Panc1 (cell line): ENCODE measurements around the gene POFUT2.

Experiments used
- POLR2AphosphoS5 ChIP-seq: IDR thresholded peaks from 2 replicates; pipeline ENCODE4 v1.6.1; 2012; ENCODE audit warnings: mild to moderate bottlenecking, low read depth, low read length, moderate library complexity
- TCF7L2 ChIP-seq: IDR thresholded peaks from 2 replicates; pipeline ENCODE4 v1.6.1; 2011; ENCODE audit warnings: mild to moderate bottlenecking, low read depth, low read length, inconsistent platforms
- TF ChIP-seq, protein P1 (sequence below): fragments of 450-650 bp; IDR thresholded peaks from 2 replicates; pipeline ENCODE4 v1.5.1; 2017; ENCODE audit warnings: mild to moderate bottlenecking
- TF ChIP-seq, protein P2 (sequence below), 2 experiments: IDR thresholded peaks; 2 replicates each; pipeline ENCODE4 v1.6.1; 2011 to 2012; ENCODE audit warnings: low read depth in 2 of 2, control low read depth in 1 of 2, low read length in 1 of 2, mild to moderate bottlenecking in 1 of 2, moderate library complexity in 1 of 2; ENCODE audit not compliant: insufficient read depth in 1 of 2

DNA sequence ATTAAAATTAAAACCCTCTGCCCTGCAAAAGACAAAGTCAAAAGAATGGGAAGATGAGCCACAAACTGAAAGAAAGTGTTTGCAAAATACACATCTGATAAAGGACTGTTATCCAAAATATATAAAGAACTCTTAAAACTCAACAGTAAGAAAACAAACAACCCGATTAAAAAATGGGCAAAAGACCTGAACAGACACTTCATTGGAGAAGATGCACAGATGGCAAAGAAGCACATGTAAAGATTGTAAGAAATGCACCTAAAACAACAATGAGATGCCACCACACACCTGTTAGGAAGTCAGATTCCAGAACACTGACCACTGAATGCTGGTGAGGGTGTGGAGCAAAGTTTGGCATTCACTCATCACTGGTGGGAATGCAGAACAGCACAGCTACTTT lies 24.6 kb upstream of the POFUT2 start:
- TF ChIP-seq, protein P1, sequence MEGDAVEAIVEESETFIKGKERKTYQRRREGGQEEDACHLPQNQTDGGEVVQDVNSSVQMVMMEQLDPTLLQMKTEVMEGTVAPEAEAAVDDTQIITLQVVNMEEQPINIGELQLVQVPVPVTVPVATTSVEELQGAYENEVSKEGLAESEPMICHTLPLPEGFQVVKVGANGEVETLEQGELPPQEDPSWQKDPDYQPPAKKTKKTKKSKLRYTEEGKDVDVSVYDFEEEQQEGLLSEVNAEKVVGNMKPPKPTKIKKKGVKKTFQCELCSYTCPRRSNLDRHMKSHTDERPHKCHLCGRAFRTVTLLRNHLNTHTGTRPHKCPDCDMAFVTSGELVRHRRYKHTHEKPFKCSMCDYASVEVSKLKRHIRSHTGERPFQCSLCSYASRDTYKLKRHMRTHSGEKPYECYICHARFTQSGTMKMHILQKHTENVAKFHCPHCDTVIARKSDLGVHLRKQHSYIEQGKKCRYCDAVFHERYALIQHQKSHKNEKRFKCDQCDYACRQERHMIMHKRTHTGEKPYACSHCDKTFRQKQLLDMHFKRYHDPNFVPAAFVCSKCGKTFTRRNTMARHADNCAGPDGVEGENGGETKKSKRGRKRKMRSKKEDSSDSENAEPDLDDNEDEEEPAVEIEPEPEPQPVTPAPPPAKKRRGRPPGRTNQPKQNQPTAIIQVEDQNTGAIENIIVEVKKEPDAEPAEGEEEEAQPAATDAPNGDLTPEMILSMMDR, result no peak
- TF ChIP-seq POLR2AphosphoS5 (no peak), TCF7L2 (no peak)
- TF ChIP-seq, protein P2, sequence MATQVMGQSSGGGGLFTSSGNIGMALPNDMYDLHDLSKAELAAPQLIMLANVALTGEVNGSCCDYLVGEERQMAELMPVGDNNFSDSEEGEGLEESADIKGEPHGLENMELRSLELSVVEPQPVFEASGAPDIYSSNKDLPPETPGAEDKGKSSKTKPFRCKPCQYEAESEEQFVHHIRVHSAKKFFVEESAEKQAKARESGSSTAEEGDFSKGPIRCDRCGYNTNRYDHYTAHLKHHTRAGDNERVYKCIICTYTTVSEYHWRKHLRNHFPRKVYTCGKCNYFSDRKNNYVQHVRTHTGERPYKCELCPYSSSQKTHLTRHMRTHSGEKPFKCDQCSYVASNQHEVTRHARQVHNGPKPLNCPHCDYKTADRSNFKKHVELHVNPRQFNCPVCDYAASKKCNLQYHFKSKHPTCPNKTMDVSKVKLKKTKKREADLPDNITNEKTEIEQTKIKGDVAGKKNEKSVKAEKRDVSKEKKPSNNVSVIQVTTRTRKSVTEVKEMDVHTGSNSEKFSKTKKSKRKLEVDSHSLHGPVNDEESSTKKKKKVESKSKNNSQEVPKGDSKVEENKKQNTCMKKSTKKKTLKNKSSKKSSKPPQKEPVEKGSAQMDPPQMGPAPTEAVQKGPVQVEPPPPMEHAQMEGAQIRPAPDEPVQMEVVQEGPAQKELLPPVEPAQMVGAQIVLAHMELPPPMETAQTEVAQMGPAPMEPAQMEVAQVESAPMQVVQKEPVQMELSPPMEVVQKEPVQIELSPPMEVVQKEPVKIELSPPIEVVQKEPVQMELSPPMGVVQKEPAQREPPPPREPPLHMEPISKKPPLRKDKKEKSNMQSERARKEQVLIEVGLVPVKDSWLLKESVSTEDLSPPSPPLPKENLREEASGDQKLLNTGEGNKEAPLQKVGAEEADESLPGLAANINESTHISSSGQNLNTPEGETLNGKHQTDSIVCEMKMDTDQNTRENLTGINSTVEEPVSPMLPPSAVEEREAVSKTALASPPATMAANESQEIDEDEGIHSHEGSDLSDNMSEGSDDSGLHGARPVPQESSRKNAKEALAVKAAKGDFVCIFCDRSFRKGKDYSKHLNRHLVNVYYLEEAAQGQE (IDR thresholded peaks at IDR 0.05; ENCODE audit: insufficient read depth in 1 of 2, low read depth in 2 of 2, low read length in 1 of 2), result no peak
